Upper lobe of left lung (tissue), 6 donors: ENCODE results near the gene OLAH. TPM values are rescaled to one million over a fixed set of nuclear protein-coding genes. Genes with fewer than 3 reads are reported as not detected.

Source experiments
- ATAC-seq, 2 donors: fragments of 200-7000 bp; cut with Tn5 transposase; one replicate each; pipeline ENCODE4 v1.9.1; 2022; ENCODE audit warnings: mild to moderate bottlenecking in 2 of 2, moderate library complexity in 2 of 2; ENCODE audit not compliant: low FRiP score in 2 of 2
- DNase-seq, 2 donors: peaks; one replicate each; pipeline ENCODE4 v3.0.0-alpha.2; 2019 to 2020
- H3K27ac ChIP-seq, 4 donors: fragments of 200-600 bp; sonication (generic); one replicate each; pipeline ENCODE4 v1.5.1; 2016 to 2019
- H3K27me3 ChIP-seq, 4 donors: fragments of 200-600 bp; sonication (generic); one replicate each; pipeline ENCODE4 v1.5.1; 2017 to 2019
- H3K36me3 ChIP-seq, 4 donors: fragments of 200-600 bp; sonication (generic); one replicate each; pipeline ENCODE4 v1.5.1; 2016 to 2019
- H3K4me1 ChIP-seq, 4 donors: fragments of 200-600 bp; sonication (generic); one replicate each; pipeline ENCODE4 v1.5.1; 2018 to 2019
- H3K4me3 ChIP-seq, 4 donors: fragments of 200-600 bp; sonication (generic); one replicate each; pipeline ENCODE4 v1.5.1; 2017 to 2019; ENCODE audit warnings: mild to moderate bottlenecking in 2 of 4, moderate library complexity in 1 of 4
- H3K9me3 ChIP-seq, 4 donors: fragments of 200-600 bp; sonication (generic); one replicate each; pipeline ENCODE4 v1.5.1; 2018 to 2019
- CTCF ChIP-seq, 6 experiments: fragments of 450-650 bp in 4 of 6; fragments of 200-600 bp in 2 of 6; sonication (generic) in 2 of 6; IDR thresholded peaks; one replicate each; pipeline ENCODE4 v1.5.1; 2016 to 2019; ENCODE audit warnings: antibody characterized with exemption in 6 of 6
- EP300 ChIP-seq, 4 donors: sonication (generic); formaldehyde crosslinking; IDR thresholded peaks; one replicate each; pipeline ENCODE4 v1.5.1; 2017; ENCODE audit warnings: antibody characterized with exemption in 4 of 4, control low read depth in 2 of 4
- POLR2A ChIP-seq, 4 donors: fragments of 450-650 bp; IDR thresholded peaks; one replicate each; pipeline ENCODE4 v1.5.1; 2016 to 2017; ENCODE audit warnings: antibody characterized with exemption in 4 of 4, mild to moderate bottlenecking in 2 of 4
- POLR2AphosphoS5 ChIP-seq, 2 donors: sonication (generic); formaldehyde crosslinking; IDR thresholded peaks; one replicate each; pipeline ENCODE4 v1.5.1; 2017; ENCODE audit warnings: antibody characterized with exemption in 2 of 2
- WGBS, 2 donors: methylation state at CpG; one replicate each; pipeline ENCODE4 v1.1.5; 2017 to 2018; 5-methylcytosine and 5-hydroxymethylcytosine counted together
- total RNA-seq, 6 donors: library from RNA; depleted of rRNA in 4 of 6; stranded (reverse); fragments of >200 nt in 4 of 6; gene quantifications; one replicate each; pipeline versions ENCODE4 v1.1.0 to v1.2.1, GENCODE V29; 2016 to 2021
- donor health status: DM: no; HTN: no; CAD: no; lungs with moderate emphysema.
- donor health status: DM: no; HTN: yes; CAD: no; lungs with severe emphysema.

The OLAH gene
- total RNA-seq, 6 donors from 2014 or later = 1.1 to 5.6 (median 2.4) TPM

- no peak for ATAC-seq
Measured at GRCh38 chr10:15072358-15072757, 28.6 kb downstream of the OLAH start.

DNA sequence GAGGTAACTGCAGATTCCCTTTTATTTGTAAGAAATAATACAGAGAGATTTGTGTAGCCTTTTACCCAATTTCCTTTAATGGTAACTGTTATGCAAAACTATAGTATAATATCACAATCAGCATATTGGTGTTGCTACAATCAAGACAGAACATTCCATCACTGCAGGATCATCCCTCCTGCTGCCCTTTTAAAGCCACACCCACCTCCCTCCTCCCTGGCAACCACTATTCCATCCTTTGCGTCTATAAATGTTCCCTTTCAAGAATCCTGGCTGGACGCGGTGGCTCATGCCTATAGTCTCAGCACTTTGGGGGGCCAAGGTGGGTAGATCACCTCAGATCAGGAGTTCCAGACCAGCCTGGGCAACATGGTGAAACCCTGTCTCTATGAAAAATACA is 31.7 kb downstream of the OLAH start:
- WGBS, 2 donors = 90 to 95% methylated on average over 3 of the region's 3 CpGs

More at GRCh38 chr10:15072358-15072757, 28.6 kb downstream of the OLAH start:
- H3K27me3 ChIP-seq = no peaks in the 10 kb centered on the region
- no peaks in the 10 kb centered on the region for H3K36me3 ChIP-seq
- H3K4me3 ChIP-seq = no peak overlapping the region
- H3K27ac ChIP-seq = no peak overlapping the region
- no peaks in the 10 kb centered on the region for H3K4me1 ChIP-seq
- no peak for DNase-seq
- no peaks in the 10 kb centered on the region for H3K9me3 ChIP-seq
- no peak for TF ChIP-seq POLR2A (IDR thresholded peaks at IDR 0.05)
- 81 to 99% methylated on average over 5 of the region's 5 CpGs for WGBS, 2 donors

GRCh38 chr10:15083674-15084501 is 40.1 kb downstream of the OLAH start:
- DNase-seq = no peak
- Histone ChIP-seq H3K36me3 (no peaks in the 10 kb centered on the region), H3K27ac (peak overlapping the region; percentile 1 to 66 (median 18)), H3K4me1 (peaks cover 7 to 15% (median 11%) of the 10 kb centered on the region in 4 donors), H3K4me3 (peak overlapping the region in 3 of 4 donors; percentile 34 to 46 (median 45)), H3K27me3 (no peaks in the 10 kb centered on the region), H3K9me3 (no peaks in the 10 kb centered on the region)
- no peak for ATAC-seq
- TF ChIP-seq CTCF (IDR thresholded peaks at IDR 0.05) (peak in 1 of 6 experiments; percentile 4), EP300 (IDR thresholded peaks at IDR 0.05) (no peak)
- 76 to 78% methylated on average over 18 of the region's 18 CpGs for WGBS, 2 donors

More for the DNA sequence above, 31.7 kb downstream of the OLAH start:
- Histone ChIP-seq H3K4me1 (no peaks in the 10 kb centered on the region), H3K27ac (no peak overlapping the region), H3K9me3 (no peaks in the 10 kb centered on the region), H3K36me3 (no peaks in the 10 kb centered on the region), H3K4me3 (no peak overlapping the region), H3K27me3 (no peaks in the 10 kb centered on the region)
- TF ChIP-seq EP300 (IDR thresholded peaks at IDR 0.05) = no peak
- TF ChIP-seq POLR2A (IDR thresholded peaks at IDR 0.05) = no peak
- no peak for TF ChIP-seq CTCF (IDR thresholded peaks at IDR 0.05)
- no peak for TF ChIP-seq POLR2AphosphoS5 (IDR thresholded peaks at IDR 0.05)
- no peak for ATAC-seq
- DNase-seq = no peak

GRCh38 chr10:15084502-15084922 is 40.8 kb downstream of the OLAH start:
- Histone ChIP-seq H3K4me3 (peak overlapping the region in 3 of 4 donors; percentile 34 to 46 (median 45)), H3K36me3 (no peaks in the 10 kb centered on the region), H3K9me3 (no peaks in the 10 kb centered on the region), H3K4me1 (peaks cover 8 to 18% (median 11%) of the 10 kb centered on the region in 4 donors), H3K27me3 (no peaks in the 10 kb centered on the region), H3K27ac (peak overlapping the region; percentile 1 to 66 (median 18))
- no peak for TF ChIP-seq POLR2A (IDR thresholded peaks at IDR 0.05)
- no peak for TF ChIP-seq POLR2AphosphoS5 (IDR thresholded peaks at IDR 0.05)
- peak in 2 of 6 experiments; percentile 1 to 18 for TF ChIP-seq CTCF (IDR thresholded peaks at IDR 0.05)
- WGBS, 2 donors = 17 to 18% methylated on average over 7 of the region's 7 CpGs
- peak; percentile 68 to 80 for ATAC-seq
- peak in 1 of 2 donors; percentile 49 for DNase-seq

DNA sequence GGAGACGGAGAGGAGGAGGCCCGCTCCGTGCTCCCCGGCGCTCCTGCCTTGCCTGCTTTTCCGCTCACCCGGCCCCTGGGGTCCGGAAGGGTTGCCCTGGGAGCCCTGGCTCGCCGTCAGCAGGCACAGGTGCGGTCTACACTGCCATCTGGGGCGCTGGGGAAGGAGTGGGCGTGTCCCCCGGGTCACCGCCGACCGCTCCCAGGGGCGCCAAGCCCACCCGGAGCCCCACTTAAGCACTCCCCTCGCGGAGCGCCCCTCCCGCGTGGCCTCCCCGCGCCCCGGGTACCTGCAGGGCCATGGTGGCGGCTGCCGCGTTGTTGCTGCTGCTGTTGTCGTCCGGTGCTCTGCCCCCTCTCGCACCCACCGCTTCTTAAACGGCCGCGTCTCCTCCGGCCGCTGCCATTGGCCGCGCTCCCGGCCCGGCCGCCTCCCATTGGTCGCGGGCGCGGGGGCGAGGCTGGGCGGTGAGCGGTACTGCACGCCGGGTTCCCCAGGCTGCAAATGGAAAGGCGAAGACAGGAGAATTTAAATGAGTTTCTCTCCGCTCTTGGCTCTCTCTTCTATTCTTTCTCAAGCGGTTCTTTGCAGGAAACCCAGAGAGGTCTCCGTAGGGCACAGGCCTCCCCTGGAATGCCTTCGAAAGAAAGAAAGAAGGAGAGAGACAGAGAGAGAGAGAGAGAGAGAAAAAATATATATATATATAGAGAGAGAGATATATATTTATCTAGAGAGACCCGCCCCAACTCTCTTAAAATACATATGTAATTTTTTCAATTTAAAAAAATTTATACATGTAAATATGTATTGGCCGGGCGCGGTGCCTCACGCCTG is 44.9 kb downstream of the OLAH start, which contains the start of gene ACBD7:
Gene ACBD7 (minus strand): TSS at position 349 of the 834 bp plus-strand sequence. CDS start 48 bp downstream, at position 301.
- H3K27me3 ChIP-seq = no peaks in the 10 kb centered on the region
- TF ChIP-seq EP300 (IDR thresholded peaks at IDR 0.05) (no peak), POLR2AphosphoS5 (IDR thresholded peaks at IDR 0.05) (peak in 1 of 2 donors; percentile 42), CTCF (IDR thresholded peaks at IDR 0.05) (peak; percentile 71 to 85 (median 76)), POLR2A (IDR thresholded peaks at IDR 0.05) (no peak)
- ATAC-seq (peak; percentile 93 to 97), DNase-seq (peak; percentile 78 to 96)
- H3K4me1 ChIP-seq = peaks cover 8 to 17% (median 11%) of the 10 kb centered on the region in 4 donors
- no peaks in the 10 kb centered on the region for H3K36me3 ChIP-seq
- H3K9me3 ChIP-seq = no peaks in the 10 kb centered on the region
- H3K27ac ChIP-seq = peak within 1 kb of the TSS in 1 of 4 donors; percentile 41
- 10 to 11% methylated on average over 32 to 34 of the region's 63 CpGs for WGBS, 2 donors
- peak within 1 kb of the TSS; percentile 43 to 69 (median 60) for H3K4me3 ChIP-seq
